ENCODE results near the gene SCYGR8.
"Not testable (repeated sequence)": the region's sequence is repeated elsewhere in the genome, so short reads cannot be mapped to it uniquely, and the experiment has no call there.

Gene SCYGR8

GRCh38 chr2:227716501-227716900 is 29.2 kb upstream of the SCYGR8 start:
- no peak overlapping the region for H3K4me2 ChIP-seq
- no peaks in the 10 kb centered on the region for H3K79me2 ChIP-seq (ENCODE audit: insufficient read depth, low read depth)
- TF ChIP-seq CTCF (conservative IDR thresholded peaks at IDR 0.05; ENCODE audit: low read depth, low read length) = no peak
- H3K9ac ChIP-seq = no peak overlapping the region
- no peaks in the 10 kb centered on the region for H3K4me1 ChIP-seq (ENCODE audit: low read depth, poor library complexity, severe bottlenecking)
- no peaks in the 10 kb centered on the region for H4K20me1 ChIP-seq (ENCODE audit: insufficient read depth)
- no peaks in the 10 kb centered on the region for H3K36me3 ChIP-seq (ENCODE audit: insufficient read depth)
- H2AFZ ChIP-seq (ENCODE audit: low read depth) = no peak overlapping the region
- H3K27me3 ChIP-seq (ENCODE audit: insufficient read depth, low read depth) = no peaks in the 10 kb centered on the region
- H3K27ac ChIP-seq = no peak overlapping the region
- H3K4me3 ChIP-seq (IDR thresholded peaks at IDR 0.05; ENCODE audit: insufficient read depth, low read depth, low read length) = no peak overlapping the region

- no peak within 1 kb of the TSS for H3K27ac ChIP-seq
- H4K20me1 ChIP-seq (ENCODE audit: insufficient read depth) = no peaks in the 10 kb centered on the region
- no peaks in the 10 kb centered on the region for H3K36me3 ChIP-seq (ENCODE audit: insufficient read depth)
- no peak within 1 kb of the TSS for H3K9ac ChIP-seq
- no peak within 1 kb of the TSS for H3K4me3 ChIP-seq (IDR thresholded peaks at IDR 0.05; ENCODE audit: insufficient read depth, low read depth, low read length)
- H3K27me3 ChIP-seq (ENCODE audit: insufficient read depth, low read depth) = no peaks in the 10 kb centered on the region
- H2AFZ ChIP-seq (ENCODE audit: low read depth) = no peak within 1 kb of the TSS
- TF ChIP-seq CTCF (conservative IDR thresholded peaks at IDR 0.05; ENCODE audit: low read depth, low read length) = no peak
- H3K4me2 ChIP-seq = no peak within 1 kb of the TSS
- H3K4me1 ChIP-seq (ENCODE audit: low read depth, poor library complexity, severe bottlenecking) = no peaks in the 10 kb centered on the region
- H3K79me2 ChIP-seq (ENCODE audit: insufficient read depth, low read depth) = no peaks in the 10 kb centered on the region
Observed at GRCh38 chr2:227717687-227718567, 27.8 kb upstream of the SCYGR8 start, which contains the start of gene SLC19A3. SLC19A3 (minus strand) TSS chr2:227718028; CDS start chr2:227702318, 15,710 bp downstream.

GRCh38 chr2:227719641-227720040 is 26.1 kb upstream of the SCYGR8 start:
- Histone ChIP-seq H3K4me1 (ENCODE audit: low read depth, poor library complexity, severe bottlenecking) (no peaks in the 10 kb centered on the region), H3K27ac (no peak overlapping the region), H3K4me3 (IDR thresholded peaks at IDR 0.05; ENCODE audit: insufficient read depth, low read depth, low read length) (no peak overlapping the region), H3K27me3 (ENCODE audit: insufficient read depth, low read depth) (no peaks in the 10 kb centered on the region), H3K36me3 (ENCODE audit: insufficient read depth) (no peaks in the 10 kb centered on the region), H4K20me1 (ENCODE audit: insufficient read depth) (no peaks in the 10 kb centered on the region), H2AFZ (ENCODE audit: low read depth) (no peak overlapping the region), H3K79me2 (ENCODE audit: insufficient read depth, low read depth) (no peaks in the 10 kb centered on the region), H3K9ac (no peak overlapping the region), H3K4me2 (no peak overlapping the region)
- TF ChIP-seq CTCF (conservative IDR thresholded peaks at IDR 0.05; ENCODE audit: low read depth, low read length) = no peak

- Histone ChIP-seq H3K27me3 (ENCODE audit: insufficient read depth, low read depth) (no peaks in the 10 kb centered on the region), H3K27ac (no peak overlapping the region), H3K9ac (no peak overlapping the region), H3K4me3 (IDR thresholded peaks at IDR 0.05; ENCODE audit: insufficient read depth, low read depth, low read length) (no peak overlapping the region), H3K79me2 (ENCODE audit: insufficient read depth, low read depth) (no peaks in the 10 kb centered on the region), H4K20me1 (ENCODE audit: insufficient read depth) (no peaks in the 10 kb centered on the region), H2AFZ (ENCODE audit: low read depth) (no peak overlapping the region), H3K4me1 (ENCODE audit: low read depth, poor library complexity, severe bottlenecking) (no peaks in the 10 kb centered on the region), H3K4me2 (no peak overlapping the region), H3K36me3 (ENCODE audit: insufficient read depth) (no peaks in the 10 kb centered on the region)
- TF ChIP-seq CTCF (conservative IDR thresholded peaks at IDR 0.05; ENCODE audit: low read depth, low read length) = no peak
Observed at GRCh38 chr2:227720680-227721079, 25.0 kb upstream of the SCYGR8 start.

- H2AFZ ChIP-seq (ENCODE audit: low read depth); H4K20me1 ChIP-seq (ENCODE audit: insufficient read depth); H3K4me3 ChIP-seq (IDR thresholded peaks at IDR 0.05; ENCODE audit: insufficient read depth, low read depth, low read length); H3K4me1 ChIP-seq (ENCODE audit: low read depth, poor library complexity, severe bottlenecking); H3K27ac ChIP-seq; H3K79me2 ChIP-seq (ENCODE audit: insufficient read depth, low read depth); H3K36me3 ChIP-seq (ENCODE audit: insufficient read depth); H3K4me2 ChIP-seq; H3K9ac ChIP-seq; H3K27me3 ChIP-seq (ENCODE audit: insufficient read depth, low read depth): not testable (repeated sequence)
Observed at GRCh38 chr2:227722821-227723220, 22.9 kb upstream of the SCYGR8 start.

Data from KMS-11 (cell line).